Measurements from ENCODE around the gene XYLT1. TPM values are rescaled to one million over a fixed set of nuclear protein-coding genes. Genes with fewer than 3 reads are reported as not detected.

The XYLT1 gene
- total and polyA plus RNA-seq, 2 of the 13 experiments (the other 11 are each of a cell fraction or from before 2014, with no cell fraction given): not detected

GRCh38 chr16:17143546-17144419 is 327.0 kb downstream of the XYLT1 start:
- Histone ChIP-seq H3K36me3 (replicated peaks in 1 of 2; ENCODE audit: control insufficient read depth in 1 of 2, insufficient read depth in 2 of 2, low read length in 2 of 2) (no peaks in the 10 kb centered on the region), H3K4me1 (ENCODE audit: insufficient read depth, low read length) (no peaks in the 10 kb centered on the region), H3K4me2 (ENCODE audit: low read depth, low read length) (no peak overlapping the region), H3K4me3 (replicated peaks in 1 of 3; ENCODE audit: insufficient read depth in 1 of 3, low read depth in 2 of 3, low read length in 3 of 3) (no peak overlapping the region), H3K9me3 (ENCODE audit: low read length) (no peaks in the 10 kb centered on the region), H3K27ac (ENCODE audit: extremely low read length, insufficient read depth, low read length) (no peak overlapping the region), H3K27me3 (ENCODE audit: control insufficient read depth in 1 of 2, insufficient read depth in 2 of 2, low read length in 2 of 2) (no peaks in the 10 kb centered on the region), H4K20me1 (ENCODE audit: insufficient read depth, low read length) (no peaks in the 10 kb centered on the region), H3K79me2 (ENCODE audit: insufficient read depth, low read length) (no peaks in the 10 kb centered on the region), H3K9ac (ENCODE audit: insufficient read depth, low read depth, low read length) (no peak overlapping the region), H2AFZ (ENCODE audit: low read length) (no peak overlapping the region)
- no peak for DNase-seq (ENCODE audit: low spot score)
- TF ChIP-seq LCORL (IDR thresholded peaks at IDR 0.05) (peak; percentile 36; the same call in 1 of the 2 replicates), LCORL (CRISPR knock-in tag; IDR thresholded peaks at IDR 0.05) (no peak), ATF7 (IDR thresholded peaks at IDR 0.05) (peak; percentile 41), ATF7 (CRISPR knock-in tag; IDR thresholded peaks at IDR 0.05) (no peak), THAP8 (CRISPR knock-in tag; IDR thresholded peaks at IDR 0.05; ENCODE audit: borderline replicate concordance) (no peak), CREB1 (IDR thresholded peaks at IDR 0.05) (peak; percentile 99), CREB1 (CRISPR knock-in tag; IDR thresholded peaks at IDR 0.05) (no peak)
- BruUV-seq (replicated peaks): no TSS peak
- no peak for FAIRE-seq
- ChIA-PET POLR2A (no interaction called here), CTCF (ENCODE audit: low intra/inter-chr PET ratio, low total read pairs) (no interaction called here)
- intact Hi-C loops (cut with micrococcal nuclease; ENCODE audit: unreplicated experiment): no loop called here
- ATAC-seq: no peak
- in situ Hi-C loops (cut with HindIII; ENCODE audit: extremely low pct_ligation_motif_present, low pct_unique_long_range_greater_than_20kb): no loop called here
- 1% methylated on average over 8 of the region's 8 CpGs for WGBS (ENCODE audit: low lambda C conversion rate)

- intact Hi-C loops (cut with micrococcal nuclease; ENCODE audit: unreplicated experiment): no loop called here
- no peak overlapping the region for H3K4me2 ChIP-seq (ENCODE audit: low read depth, low read length)
- H4K20me1 ChIP-seq (ENCODE audit: insufficient read depth, low read length): no peaks in the 10 kb centered on the region
- no peak overlapping the region for H3K9ac ChIP-seq (ENCODE audit: insufficient read depth, low read depth, low read length)
- ChIA-PET CTCF (ENCODE audit: low intra/inter-chr PET ratio, low total read pairs) (no interaction called here), POLR2A (no interaction called here)
- no peaks in the 10 kb centered on the region for H3K9me3 ChIP-seq (ENCODE audit: low read length)
- H3K4me3 ChIP-seq (replicated peaks in 1 of 3; ENCODE audit: insufficient read depth in 1 of 3, low read depth in 2 of 3, low read length in 3 of 3): no peak overlapping the region
- DNase-seq (ENCODE audit: low spot score) (no peak), FAIRE-seq (no peak), ATAC-seq (no peak)
- in situ Hi-C loops (cut with HindIII; ENCODE audit: extremely low pct_ligation_motif_present, low pct_unique_long_range_greater_than_20kb): no loop called here
- no peaks in the 10 kb centered on the region for H3K36me3 ChIP-seq (replicated peaks in 1 of 2; ENCODE audit: control insufficient read depth in 1 of 2, insufficient read depth in 2 of 2, low read length in 2 of 2)
- H2AFZ ChIP-seq (ENCODE audit: low read length): no peak overlapping the region
- H3K27me3 ChIP-seq (ENCODE audit: control insufficient read depth in 1 of 2, insufficient read depth in 2 of 2, low read length in 2 of 2): no peaks in the 10 kb centered on the region
- 11% methylated on average over 4 of the region's 4 CpGs for WGBS (ENCODE audit: low lambda C conversion rate)
- H3K27ac ChIP-seq (ENCODE audit: extremely low read length, insufficient read depth, low read length): no peak overlapping the region
- H3K4me1 ChIP-seq (ENCODE audit: insufficient read depth, low read length): no peaks in the 10 kb centered on the region
- BruUV-seq (replicated peaks): no TSS peak
- H3K79me2 ChIP-seq (ENCODE audit: insufficient read depth, low read length): no peaks in the 10 kb centered on the region
- TF ChIP-seq ZFP37 (CRISPR knock-in tag; IDR thresholded peaks at IDR 0.05; ENCODE audit: borderline replicate concordance) (peak; percentile 66; the same call in 1 of the 2 replicates), TEAD2 (CRISPR knock-in tag; IDR thresholded peaks at IDR 0.05) (0 out of 2 replicates have a peak, but pooled peaks have one; percentile 29), ZMAT3 (CRISPR knock-in tag; conservative IDR thresholded peaks at IDR 0.05) (0 out of 2 replicates have a peak, but pooled peaks have one; percentile 52), PHB2 (IDR thresholded peaks at IDR 0.05; ENCODE audit: partially characterized antibody) (no peak), ZBTB43 (CRISPR knock-in tag; conservative IDR thresholded peaks at IDR 0.05) (0 out of 2 replicates have a peak, but pooled peaks have one; percentile 43), MEIS1 (CRISPR knock-in tag; IDR thresholded peaks at IDR 0.05; ENCODE audit: borderline replicate concordance) (no peak), ZBTB14 (CRISPR knock-in tag; IDR thresholded peaks at IDR 0.05) (no peak)
Observed at GRCh38 chr16:17138801-17139200, 332.0 kb downstream of the XYLT1 start.

Measured in HepG2 (cell line).